Astrocyte (in vitro differentiated cells and primary cell): Measurements from ENCODE around the gene UTF1. TPM values are rescaled to one million over a fixed set of nuclear protein-coding genes. Genes with fewer than 3 reads are reported as not detected.

Experiments used
- DNase-seq: peaks from one replicate; pipeline ENCODE4 v3.0.0-alpha.2; 2010; ENCODE audit warnings: low read depth
- FAIRE-seq: peaks from 2 replicates; lab custom pipeline; 2011; peaks lifted over from hg19 to GRCh38; lab: Jason Lieb, UNC
- H2AFZ ChIP-seq: 2 replicates; pipeline ENCODE4 v1.6.0; 2012; ENCODE audit warnings: low read depth, low read length, inconsistent platforms
- H3K27ac ChIP-seq: 2 replicates; pipeline ENCODE4 v1.5.1; 2011; ENCODE audit warnings: low read depth, low read length, inconsistent platforms
- H3K27me3 ChIP-seq: 2 replicates; pipeline ENCODE4 v1.6.0; 2011; ENCODE audit warnings: low read length, inconsistent platforms; ENCODE audit not compliant: insufficient read depth
- H3K36me3 ChIP-seq: 2 replicates; pipeline ENCODE4 v1.5.1; 2011; ENCODE audit warnings: low read length, inconsistent platforms; ENCODE audit not compliant: insufficient read depth
- H3K4me1 ChIP-seq: 2 replicates; pipeline ENCODE4 v1.5.1; 2011; ENCODE audit warnings: low read length, inconsistent platforms; ENCODE audit not compliant: insufficient read depth
- H3K4me2 ChIP-seq: 2 replicates; pipeline ENCODE4 v1.6.0; 2012; ENCODE audit warnings: low read length, inconsistent platforms
- H3K4me3 ChIP-seq: 2 replicates; pipeline ENCODE4 v1.5.1; 2011; ENCODE audit warnings: low read depth, mild to moderate bottlenecking, low read length, inconsistent platforms; ENCODE audit not compliant: insufficient read depth
- H3K79me2 ChIP-seq: 2 replicates; pipeline ENCODE4 v1.6.0; 2012; ENCODE audit warnings: mild to moderate bottlenecking, low read length, inconsistent platforms; ENCODE audit not compliant: insufficient read depth
- H3K9ac ChIP-seq: 2 replicates; pipeline ENCODE4 v1.6.0; 2012; ENCODE audit warnings: mild to moderate bottlenecking, low read length, inconsistent platforms
- H3K9me3 ChIP-seq: 2 replicates; pipeline ENCODE4 v1.5.1; 2012; ENCODE audit warnings: low read depth, mild to moderate bottlenecking, low read length, inconsistent platforms; ENCODE audit not compliant: insufficient read depth
- H4K20me1 ChIP-seq: 2 replicates; pipeline ENCODE4 v1.6.0; 2012; ENCODE audit warnings: low read length, inconsistent platforms; ENCODE audit not compliant: insufficient read depth
- H3K27ac Mint-ChIP-seq: one replicate; pipeline ENCODE4 v1.8.0; 2021; ENCODE audit warnings: mild to moderate bottlenecking, mixed read lengths; ENCODE audit not compliant: unreplicated experiment
- H3K27me3 Mint-ChIP-seq: one replicate; pipeline ENCODE4 v1.8.0; 2021; ENCODE audit warnings: low read depth, mixed read lengths; ENCODE audit not compliant: unreplicated experiment
- H3K36me3 Mint-ChIP-seq: one replicate; pipeline ENCODE4 v1.8.0; 2021; ENCODE audit warnings: low read depth, mixed read lengths; ENCODE audit not compliant: unreplicated experiment
- H3K4me1 Mint-ChIP-seq: one replicate; pipeline ENCODE4 v1.8.0; 2021; ENCODE audit warnings: low read depth, mixed read lengths; ENCODE audit not compliant: unreplicated experiment
- H3K4me3 Mint-ChIP-seq: one replicate; pipeline ENCODE4 v1.8.0; 2021; ENCODE audit warnings: mild to moderate bottlenecking, moderate library complexity, mixed read lengths; ENCODE audit not compliant: unreplicated experiment
- H3K9me3 Mint-ChIP-seq: one replicate; pipeline ENCODE4 v1.8.0; 2021; ENCODE audit warnings: mild to moderate bottlenecking, mixed read lengths; ENCODE audit not compliant: unreplicated experiment
- EZH2 ChIP-seq: IDR thresholded peaks from 2 replicates; pipeline ENCODE4 v1.6.1; 2012; ENCODE audit warnings: mild to moderate bottlenecking, low read length, inconsistent platforms; ENCODE audit not compliant: insufficient read depth
- total RNA-seq: library from RNA; stranded (reverse); gene quantifications from 2 replicates; pipeline ENCODE4 v1.2.1, GENCODE V29; 2021
- TF ChIP-seq, protein P1 (sequence below): IDR thresholded peaks from 2 replicates; pipeline ENCODE4 v1.5.1; 2011; ENCODE audit warnings: low read depth, mild to moderate bottlenecking, inconsistent platforms, low read length, moderate library complexity; ENCODE audit not compliant: insufficient read depth

UTF1 gene
- total RNA-seq, 1 donor from 2014 or later = 0.18 TPM

DNA sequence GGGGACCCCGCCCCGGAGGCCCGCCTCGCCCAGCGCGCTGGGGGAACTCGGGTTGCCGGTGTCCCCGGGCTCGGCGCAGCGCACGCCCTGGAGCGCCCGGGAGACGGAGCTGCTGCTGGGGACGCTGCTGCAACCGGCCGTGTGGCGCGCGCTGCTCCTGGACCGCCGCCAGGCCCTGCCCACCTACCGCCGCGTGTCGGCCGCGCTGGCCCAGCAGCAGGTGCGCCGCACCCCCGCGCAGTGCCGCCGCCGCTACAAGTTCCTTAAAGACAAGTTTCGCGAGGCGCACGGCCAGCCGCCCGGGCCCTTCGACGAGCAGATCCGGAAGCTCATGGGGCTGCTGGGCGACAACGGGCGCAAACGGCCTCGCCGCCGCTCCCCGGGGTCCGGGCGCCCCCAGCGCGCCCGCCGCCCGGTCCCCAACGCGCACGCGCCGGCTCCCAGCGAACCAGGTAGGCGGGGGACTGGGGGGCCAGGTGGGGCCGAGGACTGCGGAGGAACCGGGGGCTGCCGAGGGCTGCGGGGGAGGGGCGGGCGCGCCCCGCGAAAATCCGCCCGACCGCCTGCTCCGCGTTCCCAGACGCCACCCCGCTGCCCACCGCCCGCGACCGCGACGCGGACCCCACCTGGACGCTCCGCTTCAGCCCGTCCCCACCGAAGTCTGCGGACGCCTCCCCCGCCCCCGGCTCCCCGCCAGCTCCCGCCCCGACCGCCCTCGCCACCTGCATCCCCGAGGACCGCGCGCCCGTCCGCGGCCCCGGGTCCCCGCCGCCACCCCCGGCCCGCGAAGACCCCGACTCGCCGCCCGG is 574 bp downstream of the UTF1 start:
- no peak overlapping the region for H3K4me3 Mint-ChIP-seq
- H3K27me3 Mint-ChIP-seq = peaks cover 70% of the 10 kb centered on the region
- H4K20me1 ChIP-seq = no peaks in the 10 kb centered on the region
- no peak overlapping the region for H3K27ac ChIP-seq
- H3K9me3 ChIP-seq = no peaks in the 10 kb centered on the region
- H2AFZ ChIP-seq = no peak overlapping the region
- no peaks in the 10 kb centered on the region for H3K36me3 ChIP-seq
- no peak for DNase-seq
- peaks cover 5% of the 10 kb centered on the region for H3K4me1 Mint-ChIP-seq
- FAIRE-seq = no peak
- peaks cover 5% of the 10 kb centered on the region for H3K9me3 Mint-ChIP-seq
- H3K4me2 ChIP-seq = no peak overlapping the region
- no peak overlapping the region for H3K27ac Mint-ChIP-seq
- H3K4me1 ChIP-seq = no peaks in the 10 kb centered on the region
- no peaks in the 10 kb centered on the region for H3K79me2 ChIP-seq
- H3K9ac ChIP-seq = no peak overlapping the region
- peaks cover 43% of the 10 kb centered on the region for H3K27me3 ChIP-seq
- no peak overlapping the region for H3K4me3 ChIP-seq
- peak; percentile 17 for TF ChIP-seq EZH2
- TF ChIP-seq, protein P1, sequence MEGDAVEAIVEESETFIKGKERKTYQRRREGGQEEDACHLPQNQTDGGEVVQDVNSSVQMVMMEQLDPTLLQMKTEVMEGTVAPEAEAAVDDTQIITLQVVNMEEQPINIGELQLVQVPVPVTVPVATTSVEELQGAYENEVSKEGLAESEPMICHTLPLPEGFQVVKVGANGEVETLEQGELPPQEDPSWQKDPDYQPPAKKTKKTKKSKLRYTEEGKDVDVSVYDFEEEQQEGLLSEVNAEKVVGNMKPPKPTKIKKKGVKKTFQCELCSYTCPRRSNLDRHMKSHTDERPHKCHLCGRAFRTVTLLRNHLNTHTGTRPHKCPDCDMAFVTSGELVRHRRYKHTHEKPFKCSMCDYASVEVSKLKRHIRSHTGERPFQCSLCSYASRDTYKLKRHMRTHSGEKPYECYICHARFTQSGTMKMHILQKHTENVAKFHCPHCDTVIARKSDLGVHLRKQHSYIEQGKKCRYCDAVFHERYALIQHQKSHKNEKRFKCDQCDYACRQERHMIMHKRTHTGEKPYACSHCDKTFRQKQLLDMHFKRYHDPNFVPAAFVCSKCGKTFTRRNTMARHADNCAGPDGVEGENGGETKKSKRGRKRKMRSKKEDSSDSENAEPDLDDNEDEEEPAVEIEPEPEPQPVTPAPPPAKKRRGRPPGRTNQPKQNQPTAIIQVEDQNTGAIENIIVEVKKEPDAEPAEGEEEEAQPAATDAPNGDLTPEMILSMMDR = no peak
- H3K36me3 Mint-ChIP-seq = no peaks in the 10 kb centered on the region

DNA sequence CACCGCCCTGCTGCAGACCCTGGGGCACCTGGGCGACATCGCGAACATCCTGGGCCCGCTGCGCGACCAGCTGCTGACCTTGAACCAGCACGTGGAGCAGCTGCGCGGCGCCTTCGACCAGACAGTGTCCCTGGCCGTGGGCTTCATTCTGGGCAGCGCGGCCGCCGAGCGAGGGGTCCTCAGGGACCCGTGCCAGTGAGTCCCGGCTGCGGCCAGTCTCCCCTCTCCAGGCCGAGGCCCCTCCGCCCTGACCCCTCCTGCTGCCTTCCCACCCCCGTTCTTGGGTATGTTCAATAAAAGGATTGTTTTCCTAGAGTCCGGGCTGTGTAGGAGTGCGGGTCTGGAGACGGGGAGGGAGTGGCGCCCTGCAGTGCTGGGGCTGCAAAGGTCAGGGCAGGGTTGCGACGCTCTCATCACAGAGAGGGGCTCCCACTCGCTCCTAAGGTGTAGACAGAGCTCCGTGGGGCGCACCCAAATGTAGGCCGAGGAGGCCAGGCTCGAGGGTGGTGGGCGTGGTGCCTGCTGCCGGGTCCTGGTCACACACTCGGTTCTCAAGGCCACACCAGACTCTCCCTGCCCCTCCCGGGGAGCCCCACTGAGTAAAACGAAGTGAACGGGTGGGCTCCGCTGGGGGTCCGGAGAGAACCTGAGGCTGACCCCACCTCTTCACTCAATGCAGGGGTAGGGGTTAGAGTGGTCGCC is 1.4 kb downstream of the UTF1 start:
- H3K4me1 ChIP-seq = no peaks in the 10 kb centered on the region
- Mint-ChIP-seq H3K4me1 (no peaks in the 10 kb centered on the region), H3K36me3 (no peaks in the 10 kb centered on the region), H3K9me3 (peaks cover 3% of the 10 kb centered on the region), H3K4me3 (no peak overlapping the region), H3K27me3 (peaks cover 67% of the 10 kb centered on the region), H3K27ac (no peak overlapping the region)
- H3K27me3 ChIP-seq = peaks cover 48% of the 10 kb centered on the region
- no peak overlapping the region for H3K27ac ChIP-seq
- no peaks in the 10 kb centered on the region for H3K9me3 ChIP-seq
- peak; percentile 86 for TF ChIP-seq EZH2
- TF ChIP-seq, protein P1 = no peak
- no peak overlapping the region for H3K4me2 ChIP-seq
- no peak overlapping the region for H2AFZ ChIP-seq
- H3K9ac ChIP-seq = no peak overlapping the region
- no peaks in the 10 kb centered on the region for H3K79me2 ChIP-seq
- DNase-seq = no peak
- FAIRE-seq = no peak
- H3K36me3 ChIP-seq = no peaks in the 10 kb centered on the region
- no peaks in the 10 kb centered on the region for H4K20me1 ChIP-seq
- H3K4me3 ChIP-seq = no peak overlapping the region
